Measurements from ENCODE around the gene GDNF. TPM values are rescaled to one million over a fixed set of nuclear protein-coding genes. Genes with fewer than 3 reads are reported as not detected.
"Not testable (repeated sequence)": the region's sequence is repeated elsewhere in the genome, so short reads cannot be mapped to it uniquely, and the experiment has no call there.

GDNF gene
- total RNA-seq, 1 donor from 2014 or later: 0.57 TPM

DNA sequence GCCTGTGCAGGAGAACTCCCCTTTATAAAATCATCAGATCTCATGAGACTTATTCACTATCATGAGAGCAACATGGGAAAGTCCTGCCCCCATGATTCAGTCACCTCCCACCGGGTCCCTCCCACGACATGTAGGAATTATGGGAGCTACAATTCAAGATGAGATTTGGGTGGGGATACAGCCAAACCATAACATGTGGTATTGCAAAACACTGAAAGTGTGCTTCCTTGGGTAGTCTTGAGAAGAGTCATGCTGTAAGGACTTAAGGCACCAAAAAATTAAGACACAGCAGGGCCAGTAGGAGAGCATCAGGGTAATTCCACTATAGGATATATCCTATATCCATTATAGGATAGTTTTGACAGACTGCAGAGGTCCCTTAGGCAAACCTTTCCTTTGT lies 29.4 kb upstream of the GDNF start:
- H3K4me1 Mint-ChIP-seq (ENCODE audit: low read depth): no peaks in the 10 kb centered on the region
- TF ChIP-seq CTCF (IDR thresholded peaks at IDR 0.05; ENCODE audit: unreplicated experiment): no peak
- no peaks in the 10 kb centered on the region for H3K9me3 Mint-ChIP-seq (ENCODE audit: low read depth)
- no peak overlapping the region for H3K4me3 Mint-ChIP-seq (ENCODE audit: low read depth)
- no peak overlapping the region for H3K27ac Mint-ChIP-seq
- no peak for DNase-seq (ENCODE audit: low spot score, unreplicated experiment)
- peaks cover 3% of the 10 kb centered on the region for H3K27me3 Mint-ChIP-seq
- no peaks in the 10 kb centered on the region for H3K36me3 Mint-ChIP-seq (ENCODE audit: insufficient read depth)

GRCh38 chr5:37867654-37868053 lies 27.8 kb upstream of the GDNF start:
- Mint-ChIP-seq H3K4me3 (ENCODE audit: low read depth) (no peak overlapping the region), H3K9me3 (ENCODE audit: low read depth) (no peaks in the 10 kb centered on the region), H3K36me3 (ENCODE audit: insufficient read depth) (no peaks in the 10 kb centered on the region), H3K27ac (no peak overlapping the region), H3K27me3 (peaks cover 3% of the 10 kb centered on the region), H3K4me1 (ENCODE audit: low read depth) (no peaks in the 10 kb centered on the region)
- no peak for DNase-seq (ENCODE audit: low spot score, unreplicated experiment)
- no peak for TF ChIP-seq CTCF (IDR thresholded peaks at IDR 0.05; ENCODE audit: unreplicated experiment)

DNA sequence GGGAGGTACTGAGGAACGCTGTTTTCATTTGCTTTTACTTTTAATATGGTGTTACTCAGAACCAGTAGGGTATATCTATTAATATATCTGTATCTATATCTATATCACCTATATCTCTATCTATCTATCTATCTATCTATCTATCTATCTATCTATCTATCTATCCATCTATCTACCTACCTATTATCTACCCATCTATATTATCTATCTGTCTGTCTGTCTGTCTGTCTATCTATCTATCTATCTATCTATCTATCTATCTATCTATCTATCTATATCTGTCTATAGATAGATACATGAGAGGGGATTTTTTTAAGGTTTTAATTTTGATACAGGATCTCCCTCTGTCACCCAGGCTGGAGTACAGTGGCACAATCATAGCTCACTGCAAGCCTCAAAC lies 23.1 kb upstream of the GDNF start:
- H3K4me1 Mint-ChIP-seq (ENCODE audit: low read depth): not testable (repeated sequence)

GRCh38 chr5:37860206-37860605 lies 20.4 kb upstream of the GDNF start:
- DNase-seq (ENCODE audit: low spot score, unreplicated experiment): no peak
- Mint-ChIP-seq H3K27ac (no peak overlapping the region), H3K27me3 (no peaks in the 10 kb centered on the region), H3K4me1 (ENCODE audit: low read depth) (no peaks in the 10 kb centered on the region), H3K9me3 (ENCODE audit: low read depth) (no peaks in the 10 kb centered on the region), H3K36me3 (ENCODE audit: insufficient read depth) (no peaks in the 10 kb centered on the region), H3K4me3 (ENCODE audit: low read depth) (no peak overlapping the region)
- no peak for TF ChIP-seq CTCF (IDR thresholded peaks at IDR 0.05; ENCODE audit: unreplicated experiment)

More for the DNA sequence above, 23.1 kb upstream of the GDNF start:
- H3K4me3 Mint-ChIP-seq (ENCODE audit: low read depth); H3K9me3 Mint-ChIP-seq (ENCODE audit: low read depth); H3K27ac Mint-ChIP-seq; H3K36me3 Mint-ChIP-seq (ENCODE audit: insufficient read depth); DNase-seq (ENCODE audit: low spot score, unreplicated experiment); H3K27me3 Mint-ChIP-seq: not testable (repeated sequence)

- DNase-seq (ENCODE audit: low spot score, unreplicated experiment): no peak
- Mint-ChIP-seq H3K4me3 (ENCODE audit: low read depth) (no peak overlapping the region), H3K4me1 (ENCODE audit: low read depth) (no peaks in the 10 kb centered on the region), H3K36me3 (ENCODE audit: insufficient read depth) (no peaks in the 10 kb centered on the region), H3K27me3 (no peaks in the 10 kb centered on the region), H3K27ac (no peak overlapping the region), H3K9me3 (ENCODE audit: low read depth) (no peaks in the 10 kb centered on the region)
- TF ChIP-seq CTCF (IDR thresholded peaks at IDR 0.05; ENCODE audit: unreplicated experiment): no peak
Observed at GRCh38 chr5:37859805-37860204, 20.0 kb upstream of the GDNF start.

DNA sequence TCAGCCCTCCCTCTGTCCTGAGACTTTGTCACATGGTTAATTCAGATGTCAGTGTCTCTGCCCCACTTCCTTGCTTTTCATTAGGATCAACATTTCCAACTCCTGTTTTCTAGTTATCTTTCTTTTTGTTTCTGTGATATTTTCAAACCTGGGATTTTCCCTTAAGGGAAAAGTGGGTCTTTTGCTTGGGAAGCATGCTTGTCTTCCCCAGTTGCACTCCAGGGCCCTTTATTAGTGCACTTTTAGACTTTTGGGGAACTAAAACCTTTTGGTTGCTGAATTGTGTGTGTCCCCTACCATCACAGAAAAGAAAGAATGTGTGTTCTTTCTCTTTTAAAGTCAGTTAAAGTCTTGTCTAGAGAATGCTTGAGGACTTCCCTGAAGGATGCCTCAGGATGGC lies 18.4 kb upstream of the GDNF start:
- H3K9me3 Mint-ChIP-seq (ENCODE audit: low read depth): no peaks in the 10 kb centered on the region
- no peak for TF ChIP-seq CTCF (IDR thresholded peaks at IDR 0.05; ENCODE audit: unreplicated experiment)
- H3K36me3 Mint-ChIP-seq (ENCODE audit: insufficient read depth): no peaks in the 10 kb centered on the region
- H3K4me1 Mint-ChIP-seq (ENCODE audit: low read depth): no peaks in the 10 kb centered on the region
- no peaks in the 10 kb centered on the region for H3K27me3 Mint-ChIP-seq
- DNase-seq (ENCODE audit: low spot score, unreplicated experiment): no peak
- H3K4me3 Mint-ChIP-seq (ENCODE audit: low read depth): no peak overlapping the region
- no peak overlapping the region for H3K27ac Mint-ChIP-seq

Measured in progenitor cell of endocrine pancreas (in vitro differentiated cells).